Epithelial cell of esophagus (primary cell): ENCODE measurements around the gene CD200R1.

Experiments used
- DNase-seq: peaks from one replicate; pipeline ENCODE4 v3.0.0; 2010; ENCODE audit warnings: low read depth
- H3K4me3 ChIP-seq: 2 replicates; pipeline ENCODE4 v1.5.1; 2011; ENCODE audit warnings: mild to moderate bottlenecking, low read length, control low read depth
- TF ChIP-seq, protein P1 (sequence below): IDR thresholded peaks from 2 replicates; pipeline ENCODE4 v1.5.1; 2011; ENCODE audit warnings: low read depth, mild to moderate bottlenecking, low read length, control low read depth, inconsistent platforms; ENCODE audit not compliant: insufficient read depth; ENCODE audit errors: missing control alignments

The CD200R1 gene

DNA sequence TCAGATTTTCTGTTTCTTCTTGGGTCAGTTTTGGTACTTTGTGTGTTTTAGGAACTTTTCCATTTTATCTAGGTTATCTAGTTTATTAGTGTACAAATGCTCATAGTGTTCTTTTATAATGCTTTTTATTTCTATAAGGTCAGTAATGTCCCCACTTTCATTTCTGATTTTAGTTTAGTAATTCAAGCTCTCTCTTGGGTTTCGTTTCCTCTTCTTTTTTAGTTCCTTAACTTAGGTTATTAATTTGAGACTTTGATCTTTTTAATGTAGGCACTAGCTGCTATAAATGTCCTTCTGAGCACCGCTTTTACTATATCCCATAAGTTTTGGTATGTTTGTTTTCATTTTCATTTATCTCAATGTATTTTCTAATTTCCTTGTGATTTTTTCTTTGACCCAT lies 101.3 kb downstream of the CD200R1 start:
- H3K4me3 ChIP-seq = no peak overlapping the region
- no peak for DNase-seq
- TF ChIP-seq, protein P1, sequence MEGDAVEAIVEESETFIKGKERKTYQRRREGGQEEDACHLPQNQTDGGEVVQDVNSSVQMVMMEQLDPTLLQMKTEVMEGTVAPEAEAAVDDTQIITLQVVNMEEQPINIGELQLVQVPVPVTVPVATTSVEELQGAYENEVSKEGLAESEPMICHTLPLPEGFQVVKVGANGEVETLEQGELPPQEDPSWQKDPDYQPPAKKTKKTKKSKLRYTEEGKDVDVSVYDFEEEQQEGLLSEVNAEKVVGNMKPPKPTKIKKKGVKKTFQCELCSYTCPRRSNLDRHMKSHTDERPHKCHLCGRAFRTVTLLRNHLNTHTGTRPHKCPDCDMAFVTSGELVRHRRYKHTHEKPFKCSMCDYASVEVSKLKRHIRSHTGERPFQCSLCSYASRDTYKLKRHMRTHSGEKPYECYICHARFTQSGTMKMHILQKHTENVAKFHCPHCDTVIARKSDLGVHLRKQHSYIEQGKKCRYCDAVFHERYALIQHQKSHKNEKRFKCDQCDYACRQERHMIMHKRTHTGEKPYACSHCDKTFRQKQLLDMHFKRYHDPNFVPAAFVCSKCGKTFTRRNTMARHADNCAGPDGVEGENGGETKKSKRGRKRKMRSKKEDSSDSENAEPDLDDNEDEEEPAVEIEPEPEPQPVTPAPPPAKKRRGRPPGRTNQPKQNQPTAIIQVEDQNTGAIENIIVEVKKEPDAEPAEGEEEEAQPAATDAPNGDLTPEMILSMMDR = no peak

DNA sequence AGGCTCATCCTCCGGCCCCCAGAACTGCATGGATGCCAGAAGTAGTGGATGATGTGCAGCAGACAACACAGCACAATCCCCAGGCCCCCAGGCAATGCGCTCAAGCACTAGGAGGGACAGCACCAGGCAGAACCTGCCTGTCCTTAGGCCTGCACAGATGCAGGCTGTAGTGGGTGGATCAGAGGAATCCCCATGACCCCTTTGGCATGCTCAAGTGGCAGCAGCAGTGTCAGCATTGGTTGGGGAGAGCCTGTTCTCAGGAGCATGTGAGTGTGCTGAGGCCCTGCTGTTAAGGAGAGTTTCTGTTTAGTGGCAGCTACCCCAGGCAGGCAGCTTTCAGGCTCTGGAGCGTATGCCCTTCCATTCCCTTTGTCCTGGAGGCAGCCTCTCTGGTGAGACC lies 103.2 kb downstream of the CD200R1 start:
- TF ChIP-seq, protein P1 = no peak
- no peak for DNase-seq
- H3K4me3 ChIP-seq = no peak overlapping the region
